Liver (tissue), 9 donors: ENCODE data around the gene B3GALT4. TPM values are rescaled to one million over a fixed set of nuclear protein-coding genes. Genes with fewer than 3 reads are reported as not detected.
A peak's percentile ranks its signal among the peaks of the same experiment; 100 is the strongest.

ENCODE experiments used
- DNase-seq: peaks from one replicate; pipeline ENCODE4 v3.0.0-alpha.2; 2017; ENCODE audit warnings: low spot score
- H3K27ac ChIP-seq, 2 donors: one replicate each; pipeline ENCODE4 v1.7.0; 2013; ENCODE audit warnings: inconsistent platforms in 2 of 2, low read length in 2 of 2, control low read depth in 1 of 2, low read depth in 1 of 2, mild to moderate bottlenecking in 1 of 2
- H3K27me3 ChIP-seq, 4 donors: one replicate each; pipeline versions ENCODE4 v1.6.1 to v1.7.0; 2013; ENCODE audit warnings: low read length in 3 of 4, inconsistent platforms in 1 of 4, mild to moderate bottlenecking in 1 of 4, moderate library complexity in 1 of 4; ENCODE audit not compliant: control insufficient read depth in 4 of 4, insufficient read depth in 4 of 4
- H3K36me3 ChIP-seq, 4 donors: one replicate each; pipeline versions ENCODE4 v1.6.1 to v1.7.0; 2013; ENCODE audit warnings: low read length in 3 of 4, mild to moderate bottlenecking in 3 of 4, low read depth in 1 of 4, moderate library complexity in 1 of 4; ENCODE audit not compliant: control insufficient read depth in 4 of 4, insufficient read depth in 3 of 4
- H3K4me1 ChIP-seq, 4 donors: one replicate each; pipeline versions ENCODE4 v1.6.1 to v1.7.0; 2013; ENCODE audit warnings: low read length in 3 of 4, mild to moderate bottlenecking in 3 of 4, moderate library complexity in 1 of 4; ENCODE audit not compliant: control insufficient read depth in 4 of 4, insufficient read depth in 4 of 4
- H3K4me3 ChIP-seq, 3 donors: one replicate each; pipeline versions ENCODE4 v1.6.1 to v1.7.0; 2013; ENCODE audit warnings: low read length in 3 of 3, control low read depth in 1 of 3, low read depth in 1 of 3, mild to moderate bottlenecking in 1 of 3
- H3K9ac ChIP-seq, 2 donors: one replicate each; pipeline ENCODE4 v1.7.0; 2013; ENCODE audit warnings: low read length in 2 of 2, mild to moderate bottlenecking in 2 of 2, moderate library complexity in 2 of 2, control low read depth in 1 of 2, low read depth in 1 of 2
- H3K9me3 ChIP-seq, 4 donors: one replicate each; pipeline versions ENCODE4 v1.6.1 to v1.7.0; 2013; ENCODE audit warnings: low read length in 3 of 4; ENCODE audit not compliant: control insufficient read depth in 4 of 4
- SP1 ChIP-seq: IDR thresholded peaks from 2 replicates; pipeline ENCODE4 v1.6.1; 2018; ENCODE audit warnings: antibody characterized with exemption, mild to moderate bottlenecking
- YY1 ChIP-seq: IDR thresholded peaks from 2 replicates; pipeline ENCODE4 v1.6.1; 2016; ENCODE audit warnings: antibody characterized with exemption, mild to moderate bottlenecking
- ZBTB33 ChIP-seq: IDR thresholded peaks from 2 replicates; pipeline ENCODE4 v1.6.1; 2016; ENCODE audit warnings: antibody characterized with exemption
- WGBS: extraction: QIAGEN DNeasy Blood & Tissue Kit; methylation state at CpG from one replicate; pipeline ENCODE4 v1.1.7; 2013; 5-methylcytosine and 5-hydroxymethylcytosine counted together
- polyA plus RNA-seq, 2 donors: library from polyadenylated mRNA; stranded (reverse) in 1 of 2; unstranded in 1 of 2; fragments of 200-250 nt in 1 of 2; fragments of >200 nt in 1 of 2; fragmentation: Nextera tagmentation in 1 of 2; extraction: Ambion mirVana in 1 of 2; gene quantifications; one replicate each; pipeline versions ENCODE4 v1.2.1 to v1.2.3, GENCODE V29; 2013 to 2015
- total RNA-seq, 2 donors: library from RNA; depleted of rRNA; stranded (reverse); fragments of >200 nt; gene quantifications; one replicate each; pipeline ENCODE4 v1.2.3, GENCODE V29; 2014
- donor health status: healthy.
- donor health status: healthy.
- donor health status: healthy.
- donor health status: healthy.
- donor health status: healthy.

B3GALT4 gene
- total and polyA plus RNA-seq, 4 donors = 1.5 to 2.7 (median 1.9) TPM

GRCh38 chr6:33324125-33324524 is 47.2 kb downstream of the B3GALT4 start:
- H3K27ac ChIP-seq = peak overlapping the region; percentile 85 to 86
- no peak for TF ChIP-seq SP1
- no peak for TF ChIP-seq YY1
- TF ChIP-seq ZBTB33 = no peak
- no peak overlapping the region for H3K9ac ChIP-seq
- H3K4me1 ChIP-seq = peaks cover 14 to 33% (median 33%) of the 10 kb centered on the region in 4 donors
- no peak for DNase-seq
- H3K36me3 ChIP-seq = peaks cover 0 to 12% (median 7%) of the 10 kb centered on the region in 4 donors
- peak overlapping the region in 2 of 3 donors; percentile 72 to 85 for H3K4me3 ChIP-seq
- H3K27me3 ChIP-seq = no peaks in the 10 kb centered on the region
- no peaks in the 10 kb centered on the region for H3K9me3 ChIP-seq
- WGBS = 30% methylated on average over 7 of the region's 7 CpGs

Other genes with a start within 250 kb of the B3GALT4 start
- 10 to 100 TPM; 27.3 to 31.2 TPM for gene HLA-DPA1, start 203.5 kb upstream of the B3GALT4 start, total RNA-seq
- 10 to 100 TPM; 12.0 to 49.3 TPM for gene HLA-DPA1, start 203.5 kb upstream of the B3GALT4 start, polyA plus RNA-seq
- gene HLA-DPB1, start 201.1 kb upstream of the B3GALT4 start, total RNA-seq = 10 to 100 TPM; 23.4 to 24.5 TPM
- 10 to 100 TPM; 15.5 to 37.8 TPM for gene HLA-DPB1, start 201.1 kb upstream of the B3GALT4 start, polyA plus RNA-seq
- gene COL11A2, start 84.7 kb upstream of the B3GALT4 start, total RNA-seq = under 1 TPM; 0.19 to 0.59 TPM
- gene COL11A2, start 84.7 kb upstream of the B3GALT4 start, polyA plus RNA-seq = under 1 TPM; 0.15 to 0.36 TPM
- gene RXRB, start 76.5 kb upstream of the B3GALT4 start, total RNA-seq = 10 to 100 TPM in 1 of 2 donors, 1 to 10 TPM in 1; 9.5 to 19.4 TPM
- gene RXRB, start 76.5 kb upstream of the B3GALT4 start, polyA plus RNA-seq = 10 to 100 TPM in 1 of 2 donors, 1 to 10 TPM in 1; 7.7 to 13.9 TPM
- gene SLC39A7, start 76.3 kb upstream of the B3GALT4 start, total RNA-seq = 100 to 1,000 TPM in 1 of 2 donors, 10 to 100 TPM in 1; 45.0 to 112 TPM
- gene SLC39A7, start 76.3 kb upstream of the B3GALT4 start, polyA plus RNA-seq = 10 to 100 TPM in 1 of 2 donors, 1 to 10 TPM in 1; 8.9 to 97.3 TPM
- 10 to 100 TPM; 24.5 to 31.2 TPM for gene HSD17B8, start 72.5 kb upstream of the B3GALT4 start, total RNA-seq
- gene HSD17B8, start 72.5 kb upstream of the B3GALT4 start, polyA plus RNA-seq = 10 to 100 TPM; 43.7 to 52.3 TPM
- gene RING1, start 68.6 kb upstream of the B3GALT4 start, total RNA-seq = 10 to 100 TPM; 11.5 to 19.7 TPM
- gene RING1, start 68.6 kb upstream of the B3GALT4 start, polyA plus RNA-seq = 10 to 100 TPM in 1 of 2 donors, 1 to 10 TPM in 1; 4.4 to 18.4 TPM
- gene VPS52, start 5.2 kb upstream of the B3GALT4 start, total RNA-seq = 10 to 100 TPM; 21.3 to 33.4 TPM
- gene VPS52, start 5.2 kb upstream of the B3GALT4 start, polyA plus RNA-seq = 10 to 100 TPM; 23.1 to 27.5 TPM
- gene RPS18, start 5.0 kb upstream of the B3GALT4 start, total RNA-seq = 1,000 to 10,000 TPM in 1 of 2 donors, 100 to 1,000 TPM in 1; 742 to 1,432 TPM
- 1,000 to 10,000 TPM in 1 of 2 donors, 100 to 1,000 TPM in 1; 812 to 1,309 TPM for gene RPS18, start 5.0 kb upstream of the B3GALT4 start, polyA plus RNA-seq
- gene WDR46, start 12.1 kb downstream of the B3GALT4 start, total RNA-seq = 10 to 100 TPM; 17.9 to 28.3 TPM
- gene WDR46, start 12.1 kb downstream of the B3GALT4 start, polyA plus RNA-seq = 10 to 100 TPM; 23.0 to 30.2 TPM
- 10 to 100 TPM; 12.5 to 22.4 TPM for gene PFDN6, start 12.5 kb downstream of the B3GALT4 start, total RNA-seq
- 10 to 100 TPM in 1 of 2 donors, 1 to 10 TPM in 1; 6.5 to 60.1 TPM for gene PFDN6, start 12.5 kb downstream of the B3GALT4 start, polyA plus RNA-seq
- 10 to 100 TPM; 16.7 to 17.8 TPM for gene RGL2, start 21.8 kb downstream of the B3GALT4 start, total RNA-seq
- gene RGL2, start 21.8 kb downstream of the B3GALT4 start, polyA plus RNA-seq = 10 to 100 TPM; 16.8 to 22.8 TPM
- 10 to 100 TPM; 52.7 to 74.0 TPM for gene TAPBP, start 37.0 kb downstream of the B3GALT4 start, total RNA-seq
- gene TAPBP, start 37.0 kb downstream of the B3GALT4 start, polyA plus RNA-seq = 10 to 100 TPM; 47.9 to 49.3 TPM
- gene ZBTB22, start 40.6 kb downstream of the B3GALT4 start, total RNA-seq = 1 to 10 TPM; 5.5 to 7.8 TPM
- 1 to 10 TPM; 1.6 to 3.9 TPM for gene ZBTB22, start 40.6 kb downstream of the B3GALT4 start, polyA plus RNA-seq
- 10 to 100 TPM; 11.8 to 15.1 TPM for gene DAXX, start 45.8 kb downstream of the B3GALT4 start, total RNA-seq
- 10 to 100 TPM; 12.9 to 13.1 TPM for gene DAXX, start 45.8 kb downstream of the B3GALT4 start, polyA plus RNA-seq
- gene KIFC1, start 114.7 kb downstream of the B3GALT4 start, total RNA-seq = 10 to 100 TPM in 1 of 2 donors, under 1 TPM in 1; 0.08 to 30.0 TPM
- 1 to 10 TPM in 1 of 2 donors, under 1 TPM in 1; 0.29 to 2.2 TPM for gene KIFC1, start 114.7 kb downstream of the B3GALT4 start, polyA plus RNA-seq
- 10 to 100 TPM in 1 of 2 donors, 1 to 10 TPM in 1; 7.2 to 13.5 TPM for gene PHF1, start 133.9 kb downstream of the B3GALT4 start, total RNA-seq
- 10 to 100 TPM in 1 of 2 donors, 1 to 10 TPM in 1; 9.9 to 13.1 TPM for gene PHF1, start 133.9 kb downstream of the B3GALT4 start, polyA plus RNA-seq
- gene CUTA, start 141.0 kb downstream of the B3GALT4 start, total RNA-seq = 10 to 100 TPM; 33.1 to 46.0 TPM
- 100 to 1,000 TPM; 140 to 164 TPM for gene CUTA, start 141.0 kb downstream of the B3GALT4 start, polyA plus RNA-seq
- 1 to 10 TPM; 1.1 to 1.8 TPM for gene SYNGAP1, start 142.9 kb downstream of the B3GALT4 start, total RNA-seq
- 1 to 10 TPM in 1 of 2 donors, under 1 TPM in 1; 0.32 to 1.2 TPM for gene SYNGAP1, start 142.9 kb downstream of the B3GALT4 start, polyA plus RNA-seq
- gene ZBTB9, start 177.5 kb downstream of the B3GALT4 start, total RNA-seq = 1 to 10 TPM; 1.6 to 3.4 TPM
- gene ZBTB9, start 177.5 kb downstream of the B3GALT4 start, polyA plus RNA-seq = 1 to 10 TPM; 1.1 to 3.0 TPM